GM21825 (cell line): ENCODE results near the gene IFI30.
"Not testable (repeated sequence)": the region's sequence is repeated elsewhere in the genome, so short reads cannot be mapped to it uniquely, and the experiment has no call there.

ENCODE experiments used
- ATAC-seq: cut with Tn5 transposase; IDR thresholded peaks from one replicate; pipeline ENCODE4 v1.9.1; 2021; ENCODE audit warnings: mild to moderate bottlenecking, moderate library complexity; ENCODE audit not compliant: unreplicated experiment

IFI30 gene

GRCh38 chr19:18202397-18202777 is 28.8 kb downstream of the IFI30 start:
- no peak for ATAC-seq

- no peak for ATAC-seq
These were observed 29.3 kb downstream of the IFI30 start for GRCh38 chr19:18202778-18203407.

- peak; percentile 3 for ATAC-seq
These were observed 29.8 kb downstream of the IFI30 start for GRCh38 chr19:18203408-18203862.

GRCh38 chr19:18203863-18204393 is 30.3 kb downstream of the IFI30 start, which contains the start of gene RAB3A:
RAB3A (minus strand) TSS chr19:18204042; CDS start chr19:18202740, 1,302 bp downstream.
- ATAC-seq: peak; percentile 84

GRCh38 chr19:18204394-18205199 is 31.0 kb downstream of the IFI30 start:
- ATAC-seq: peak; percentile 12

- ATAC-seq: no peak
These were observed 31.7 kb downstream of the IFI30 start for GRCh38 chr19:18205200-18205892.

- ATAC-seq: no peak
These were observed 32.4 kb downstream of the IFI30 start for GRCh38 chr19:18206018-18206417.

GRCh38 chr19:18208098-18208951 is 34.7 kb downstream of the IFI30 start:
- ATAC-seq: no peak

- not testable (repeated sequence) for ATAC-seq
These were observed 36.3 kb downstream of the IFI30 start for GRCh38 chr19:18209912-18210311.

GRCh38 chr19:18211683-18212082 is 38.1 kb downstream of the IFI30 start:
- ATAC-seq: no peak

- no peak for ATAC-seq
These were observed 41.3 kb downstream of the IFI30 start for GRCh38 chr19:18214779-18215433.

GRCh38 chr19:18216789-18217188 is 43.2 kb downstream of the IFI30 start:
- no peak for ATAC-seq

- ATAC-seq: no peak
These were observed 44.5 kb downstream of the IFI30 start for GRCh38 chr19:18218159-18218558.

- no peak for ATAC-seq
These were observed 45.0 kb downstream of the IFI30 start for GRCh38 chr19:18218600-18218999.

GRCh38 chr19:18219911-18220631 is 46.5 kb downstream of the IFI30 start:
- ATAC-seq: no peak

GRCh38 chr19:18220632-18221275 is 47.1 kb downstream of the IFI30 start:
- ATAC-seq: no peak

- ATAC-seq: no peak
These were observed 48.5 kb downstream of the IFI30 start for GRCh38 chr19:18221815-18222725.
